Neural progenitor cell (in vitro differentiated cells): ENCODE results near the gene LYVE1. TPM values are rescaled to one million over a fixed set of nuclear protein-coding genes. Genes with fewer than 3 reads are reported as not detected.

ENCODE experiments used
- DNase-seq: peaks from one replicate; pipeline ENCODE4 v3.0.0-alpha.2; 2016; ENCODE audit warnings: low spot score
- H2AFZ ChIP-seq: fragments of 200-600 bp; sonication (generic); replicated peaks from 2 replicates; pipeline ENCODE4 v1.6.1; 2016; ENCODE audit warnings: antibody characterized with exemption
- H3F3A ChIP-seq: fragments of 200-600 bp; sonication (generic); 2 replicates; pipeline ENCODE4 v1.6.1; 2016; ENCODE audit warnings: antibody characterized with exemption, low read depth
- H3K27ac ChIP-seq: fragments of 200-600 bp; sonication (generic); 2 replicates; pipeline ENCODE4 v1.5.1; 2016; ENCODE audit warnings: mild to moderate bottlenecking
- H3K27me3 ChIP-seq: fragments of 200-600 bp; sonication (generic); 2 replicates; pipeline ENCODE4 v1.6.1; 2016; ENCODE audit warnings: mild to moderate bottlenecking, moderate library complexity
- H3K36me3 ChIP-seq: fragments of 200-600 bp; sonication (generic); 2 replicates; pipeline ENCODE4 v1.5.1; 2016
- H3K4me1 ChIP-seq: fragments of 200-600 bp; sonication (generic); 2 replicates; pipeline ENCODE4 v1.6.1; 2016; ENCODE audit warnings: mixed run types
- H3K4me2 ChIP-seq: fragments of 200-600 bp; sonication (generic); 2 replicates; pipeline ENCODE4 v1.6.1; 2016
- H3K4me3 ChIP-seq: fragments of 200-600 bp; sonication (generic); 2 replicates; pipeline ENCODE4 v1.5.1; 2016
- H3K79me2 ChIP-seq: fragments of 200-600 bp; sonication (generic); 2 replicates; pipeline ENCODE4 v1.6.1; 2016; ENCODE audit warnings: low read depth
- H3K9ac ChIP-seq: fragments of 200-600 bp; sonication (generic); 2 replicates; pipeline ENCODE4 v1.6.1; 2016
- H3K9me3 ChIP-seq: fragments of 200-600 bp; sonication (generic); 2 replicates; pipeline ENCODE4 v1.5.1; 2016; ENCODE audit warnings: low read depth
- H4K20me1 ChIP-seq: fragments of 200-600 bp; sonication (generic); 2 replicates; pipeline ENCODE4 v1.6.1; 2016; ENCODE audit warnings: low read depth
- H3K27ac Mint-ChIP-seq: 3 replicates; pipeline ENCODE4 v1.8.0; 2021; ENCODE audit warnings: mixed read lengths
- H3K27me3 Mint-ChIP-seq: 2 replicates; pipeline ENCODE4 v1.8.0; 2022; ENCODE audit warnings: low read depth, mild to moderate bottlenecking, inconsistent platforms, moderate library complexity, mixed read lengths; ENCODE audit not compliant: insufficient read depth
- H3K36me3 Mint-ChIP-seq: 3 replicates; pipeline ENCODE4 v1.8.0; 2021; ENCODE audit warnings: mixed read lengths
- H3K4me1 Mint-ChIP-seq: 3 replicates; pipeline ENCODE4 v1.8.0; 2021; ENCODE audit warnings: mixed read lengths
- H3K4me3 Mint-ChIP-seq: 3 replicates; pipeline ENCODE4 v1.8.0; 2021; ENCODE audit warnings: mild to moderate bottlenecking, moderate library complexity, mixed read lengths
- H3K9me3 Mint-ChIP-seq: 3 replicates; pipeline ENCODE4 v1.8.0; 2020; ENCODE audit warnings: mixed read lengths
- CTCF ChIP-seq: fragments of 200-600 bp; sonication (generic); IDR thresholded peaks from 2 replicates; pipeline ENCODE4 v1.5.1; 2017; ENCODE audit warnings: antibody characterized with exemption, mild to moderate bottlenecking
- EZH2 ChIP-seq: fragments of 200-600 bp; sonication (generic); IDR thresholded peaks from 2 replicates; pipeline ENCODE4 v1.6.1; 2017; ENCODE audit warnings: antibody characterized with exemption, mild to moderate bottlenecking, moderate library complexity
- EZH2phosphoT487 ChIP-seq: fragments of 200-600 bp; sonication (generic); IDR thresholded peaks from 2 replicates; pipeline ENCODE4 v1.6.1; 2017; ENCODE audit warnings: antibody characterized with exemption
- total RNA-seq: library from RNA; depleted of rRNA; stranded (reverse); fragments of >200 nt; gene quantifications from 2 replicates; pipeline ENCODE4 v1.2.3, GENCODE V29; 2015; ENCODE audit warnings: low replicate concordance

The LYVE1 gene
- total RNA-seq, 1 donor from 2014 or later = 0.51 TPM

- peak overlapping the region; percentile 86 for H2AFZ ChIP-seq
- Mint-ChIP-seq H3K4me3 (peak overlapping the region; percentile 93), H3K36me3 (no peaks in the 10 kb centered on the region), H3K9me3 (no peaks in the 10 kb centered on the region), H3K27me3 (peaks cover 2% of the 10 kb centered on the region), H3K4me1 (peaks cover 14% of the 10 kb centered on the region), H3K27ac (peak overlapping the region; percentile 81)
- no peaks in the 10 kb centered on the region for H3K9me3 ChIP-seq
- no peaks in the 10 kb centered on the region for H4K20me1 ChIP-seq
- no peaks in the 10 kb centered on the region for H3F3A ChIP-seq
- no peak overlapping the region for H3K9ac ChIP-seq
- DNase-seq = no peak
- no peaks in the 10 kb centered on the region for H3K36me3 ChIP-seq
- H3K4me3 ChIP-seq = peak overlapping the region; percentile 89
- no peak overlapping the region for H3K27ac ChIP-seq
- TF ChIP-seq EZH2 (no peak), EZH2phosphoT487 (no peak), CTCF (no peak)
- peak overlapping the region; percentile 94 for H3K4me2 ChIP-seq
- peaks cover 6% of the 10 kb centered on the region for H3K4me1 ChIP-seq
- peaks cover 12% of the 10 kb centered on the region for H3K79me2 ChIP-seq
- peaks cover 8% of the 10 kb centered on the region for H3K27me3 ChIP-seq
These were observed 26.9 kb downstream of the LYVE1 start for GRCh38 chr11:10541561-10541930.

GRCh38 chr11:10540915-10541560 lies 27.4 kb downstream of the LYVE1 start, which contains the start of gene RNF141:
Gene RNF141 (minus strand): TSS chr11:10541187. CDS start chr11:10534158, 7,029 bp downstream.
- TF ChIP-seq EZH2 = no peak
- TF ChIP-seq EZH2phosphoT487 = no peak
- peak; percentile 77 for TF ChIP-seq CTCF
- Histone ChIP-seq H3K79me2 (peaks cover 12% of the 10 kb centered on the region), H3K9ac (peak within 1 kb of the TSS; percentile 71), H3K27me3 (peaks cover 8% of the 10 kb centered on the region), H3K36me3 (no peaks in the 10 kb centered on the region), H3F3A (no peaks in the 10 kb centered on the region), H3K4me3 (peak within 1 kb of the TSS; percentile 89), H3K9me3 (no peaks in the 10 kb centered on the region), H2AFZ (peak within 1 kb of the TSS; percentile 87), H3K4me1 (peaks cover 6% of the 10 kb centered on the region), H4K20me1 (no peaks in the 10 kb centered on the region), H3K4me2 (peak within 1 kb of the TSS; percentile 94), H3K27ac (no peak within 1 kb of the TSS)
- Mint-ChIP-seq H3K27ac (peak within 1 kb of the TSS; percentile 81), H3K4me3 (peak within 1 kb of the TSS; percentile 93), H3K4me1 (peaks cover 14% of the 10 kb centered on the region), H3K9me3 (no peaks in the 10 kb centered on the region), H3K27me3 (peaks cover 2% of the 10 kb centered on the region), H3K36me3 (no peaks in the 10 kb centered on the region)
- DNase-seq = peak; percentile 98

GRCh38 chr11:10540546-10540914 lies 27.9 kb downstream of the LYVE1 start:
- H3K36me3 ChIP-seq = no peaks in the 10 kb centered on the region
- peaks cover 2% of the 10 kb centered on the region for H3K27me3 Mint-ChIP-seq
- no peaks in the 10 kb centered on the region for H3K36me3 Mint-ChIP-seq
- H3K79me2 ChIP-seq = peaks cover 12% of the 10 kb centered on the region
- peak overlapping the region; percentile 87 for H2AFZ ChIP-seq
- peaks cover 6% of the 10 kb centered on the region for H3K4me1 ChIP-seq
- no peaks in the 10 kb centered on the region for H3K9me3 Mint-ChIP-seq
- H3K4me3 Mint-ChIP-seq = peak overlapping the region; percentile 93
- no peak overlapping the region for H3K27ac Mint-ChIP-seq
- peaks cover 8% of the 10 kb centered on the region for H3K27me3 ChIP-seq
- no peak for TF ChIP-seq EZH2
- no peaks in the 10 kb centered on the region for H3F3A ChIP-seq
- H3K4me1 Mint-ChIP-seq = peaks cover 14% of the 10 kb centered on the region
- H4K20me1 ChIP-seq = no peaks in the 10 kb centered on the region
- DNase-seq = peak; percentile 74
- H3K4me2 ChIP-seq = peak overlapping the region; percentile 94
- H3K9ac ChIP-seq = peak overlapping the region; percentile 71
- peak overlapping the region; percentile 89 for H3K4me3 ChIP-seq
- no peaks in the 10 kb centered on the region for H3K9me3 ChIP-seq
- no peak overlapping the region for H3K27ac ChIP-seq

GRCh38 chr11:10539339-10539738 lies 29.1 kb downstream of the LYVE1 start:
- Mint-ChIP-seq H3K27me3 (no peaks in the 10 kb centered on the region), H3K4me1 (peaks cover 14% of the 10 kb centered on the region), H3K27ac (no peak overlapping the region), H3K9me3 (no peaks in the 10 kb centered on the region), H3K36me3 (no peaks in the 10 kb centered on the region), H3K4me3 (peak overlapping the region; percentile 93)
- Histone ChIP-seq H2AFZ (no peak overlapping the region), H4K20me1 (no peaks in the 10 kb centered on the region), H3K27ac (no peak overlapping the region), H3K9ac (no peak overlapping the region), H3K36me3 (no peaks in the 10 kb centered on the region), H3K4me2 (no peak overlapping the region), H3K9me3 (no peaks in the 10 kb centered on the region), H3K27me3 (peaks cover 8% of the 10 kb centered on the region), H3K4me3 (no peak overlapping the region), H3K4me1 (peaks cover 6% of the 10 kb centered on the region), H3K79me2 (peaks cover 12% of the 10 kb centered on the region), H3F3A (no peaks in the 10 kb centered on the region)
- TF ChIP-seq EZH2 = no peak
- no peak for DNase-seq
